RPMI8226 (cell line): Measurements from ENCODE around the gene SUCLG2.

Experiments
- DNase-seq: peaks from one replicate; pipeline ENCODE4 v3.0.0-alpha.2; 2015

SUCLG2 gene

GRCh38 chr3:67497746-67498145 lies 156.7 kb downstream of the SUCLG2 start:
- DNase-seq: no peak

- no peak for DNase-seq
These were observed 158.7 kb downstream of the SUCLG2 start for GRCh38 chr3:67495751-67496150.

- no peak for DNase-seq
These were observed 160.6 kb downstream of the SUCLG2 start for GRCh38 chr3:67493808-67494207.

GRCh38 chr3:67490658-67491057 lies 163.8 kb downstream of the SUCLG2 start:
- no peak for DNase-seq

- no peak for DNase-seq
These were observed 164.6 kb downstream of the SUCLG2 start for GRCh38 chr3:67489816-67490215.

GRCh38 chr3:67487564-67488114 lies 166.8 kb downstream of the SUCLG2 start:
- no peak for DNase-seq

GRCh38 chr3:67486883-67487282 lies 167.5 kb downstream of the SUCLG2 start:
- DNase-seq: no peak

- no peak for DNase-seq
These were observed 170.3 kb downstream of the SUCLG2 start for GRCh38 chr3:67484085-67484484.

- no peak for DNase-seq
These were observed 173.3 kb downstream of the SUCLG2 start for GRCh38 chr3:67481126-67481525.

- DNase-seq: no peak
These were observed 176.0 kb downstream of the SUCLG2 start for GRCh38 chr3:67478423-67478822.

- DNase-seq: no peak
These were observed 180.1 kb downstream of the SUCLG2 start for GRCh38 chr3:67474311-67474710.

- DNase-seq: no peak
These were observed 181.7 kb downstream of the SUCLG2 start for GRCh38 chr3:67472674-67473201.

- DNase-seq: no peak
These were observed 184.2 kb downstream of the SUCLG2 start for GRCh38 chr3:67470207-67470606.

GRCh38 chr3:67468511-67468910 lies 185.9 kb downstream of the SUCLG2 start:
- no peak for DNase-seq

- no peak for DNase-seq
These were observed 190.8 kb downstream of the SUCLG2 start for GRCh38 chr3:67463656-67464055.

GRCh38 chr3:67462187-67462586 lies 192.2 kb downstream of the SUCLG2 start:
- no peak for DNase-seq

GRCh38 chr3:67461667-67462142 lies 192.7 kb downstream of the SUCLG2 start:
- no peak for DNase-seq

GRCh38 chr3:67460841-67461510 lies 193.4 kb downstream of the SUCLG2 start:
- no peak for DNase-seq

- DNase-seq: no peak
These were observed 194.6 kb downstream of the SUCLG2 start for GRCh38 chr3:67459796-67460195.

- no peak for DNase-seq
These were observed 195.4 kb downstream of the SUCLG2 start for GRCh38 chr3:67458896-67459530.

- no peak for DNase-seq
These were observed 196.0 kb downstream of the SUCLG2 start for GRCh38 chr3:67458408-67458807.

GRCh38 chr3:67453628-67454027 lies 200.8 kb downstream of the SUCLG2 start:
- no peak for DNase-seq

GRCh38 chr3:67450153-67450552 lies 204.3 kb downstream of the SUCLG2 start:
- DNase-seq: no peak

GRCh38 chr3:67447393-67447792 lies 207.0 kb downstream of the SUCLG2 start:
- no peak for DNase-seq
